Breast epithelium (tissue), 3 donors: Measurements from ENCODE around the gene TMEM169.

Experiments used
- CTCF ChIP-seq, 3 donors: fragments of 450-650 bp; IDR thresholded peaks; one replicate each; pipeline ENCODE4 v1.5.1; 2016 to 2017; ENCODE audit warnings: antibody characterized with exemption in 3 of 3, mild to moderate bottlenecking in 3 of 3, moderate library complexity in 3 of 3
- POLR2A ChIP-seq: fragments of 450-650 bp; IDR thresholded peaks from one replicate; pipeline ENCODE4 v1.6.1; 2016; ENCODE audit warnings: antibody characterized with exemption, mild to moderate bottlenecking, moderate library complexity

GRCh38 chr2:216086207-216086893 is 4.6 kb downstream of the TMEM169 start:
- TF ChIP-seq CTCF (IDR thresholded peaks at IDR 0.05) (no peak), POLR2A (no peak)
